SK-N-SH (cell line): Measurements from ENCODE around the gene MPV17. TPM values are rescaled to one million over a fixed set of nuclear protein-coding genes. Genes with fewer than 3 reads are reported as not detected.

Experiments used
- CTCF ChIA-PET: fragments of 300-600, 350-600 bp; formaldehyde crosslinking; extraction: SDS; loops from one replicate; lab custom pipeline; 2021; lab: Yijun Ruan, JAX
- POLR2A ChIA-PET: fragments of 350-600 bp; sonication (Branson Sonifier 250); formaldehyde crosslinking; extraction: SDS; loops from one replicate; lab custom pipeline; 2020; ENCODE audit warnings: antibody characterized with exemption, inconsistent platforms; lab: Yijun Ruan, JAX
- DNase-seq: peaks from one replicate; pipeline ENCODE4 v3.0.0; 2012
- H2AFZ ChIP-seq: fragments of 200-600 bp; sonication (generic); 2 replicates; pipeline ENCODE4 v1.8.1; 2016; ENCODE audit warnings: antibody characterized with exemption, mild to moderate bottlenecking, low read depth
- H3F3A ChIP-seq: fragments of 200-600 bp; sonication (generic); replicated peaks from 2 replicates; pipeline ENCODE3; 2016; ENCODE audit warnings: antibody characterized with exemption, mild to moderate bottlenecking; ENCODE audit not compliant: insufficient read depth
- H3K27ac ChIP-seq, 2 experiments: fragments of 200-500 bp in 1 of 2; fragments of 200-600 bp in 1 of 2; sonication (Bioruptor generic) in 1 of 2; sonication (generic), shearing (Covaris generic) in 1 of 2; 2 replicates each; pipeline versions ENCODE4 v1.5.1 to v1.6.1; 2014 to 2016; ENCODE audit warnings: low read depth in 2 of 2, inconsistent platforms in 1 of 2, low read length in 1 of 2, mild to moderate bottlenecking in 1 of 2, mixed read lengths in 1 of 2
- H3K27me3 ChIP-seq: fragments of 200-600 bp; sonication (generic), shearing (Covaris generic); 2 replicates; pipeline ENCODE4 v1.6.1; 2016; ENCODE audit warnings: mixed run types; ENCODE audit not compliant: insufficient read depth
- H3K36me3 ChIP-seq, 2 experiments: fragments of 200-500 bp in 1 of 2; fragments of 200-600 bp in 1 of 2; sonication (Bioruptor generic) in 1 of 2; sonication (generic) in 1 of 2; replicated peaks in 1 of 2; 2 replicates each; pipeline versions ENCODE3 to v1.5.1; 2014 to 2016; ENCODE audit warnings: low read length in 1 of 2, mild to moderate bottlenecking in 1 of 2; ENCODE audit not compliant: insufficient read depth in 2 of 2, control insufficient read depth in 1 of 2
- H3K4me1 ChIP-seq, 2 experiments: fragments of 200-500 bp in 1 of 2; fragments of 200-600 bp in 1 of 2; sonication (Bioruptor generic) in 1 of 2; sonication (generic), shearing (Covaris generic) in 1 of 2; 2 replicates each; pipeline versions ENCODE4 v1.5.1 to v1.6.1; 2014 to 2016; ENCODE audit warnings: low read depth in 1 of 2, low read length in 1 of 2, mixed run types in 1 of 2; ENCODE audit not compliant: insufficient read depth in 2 of 2, control insufficient read depth in 1 of 2
- H3K4me2 ChIP-seq: fragments of 200-600 bp; sonication (generic), shearing (Covaris generic); 2 replicates; pipeline ENCODE4 v1.6.1; 2017; ENCODE audit warnings: mixed run types
- H3K4me3 ChIP-seq, 2 experiments: fragments of 200-500 bp in 1 of 2; fragments of 200-600 bp in 1 of 2; sonication (Bioruptor generic) in 1 of 2; sonication (generic), shearing (Covaris generic) in 1 of 2; 2 replicates each; pipeline versions ENCODE4 v1.5.1 to v1.8.1; 2014 to 2016; ENCODE audit warnings: low read depth in 2 of 2, inconsistent platforms in 1 of 2, low read length in 1 of 2, mild to moderate bottlenecking in 1 of 2, mixed read lengths in 1 of 2, moderate library complexity in 1 of 2
- H3K79me2 ChIP-seq: fragments of 200-600 bp; sonication (generic); 2 replicates; pipeline ENCODE4 v1.8.1; 2017; ENCODE audit warnings: mild to moderate bottlenecking; ENCODE audit not compliant: insufficient read depth
- H3K9ac ChIP-seq: fragments of 200-600 bp; sonication (generic); 2 replicates; pipeline ENCODE4 v1.6.1; 2017; ENCODE audit warnings: mixed run types
- H3K9me2 ChIP-seq: fragments of 200-600 bp; sonication (generic); 2 replicates; pipeline ENCODE4 v1.6.1; 2017; ENCODE audit warnings: mixed run types
- H3K9me3 ChIP-seq: fragments of 200-600 bp; sonication (generic); 2 replicates; pipeline ENCODE4 v1.6.1; 2017; ENCODE audit warnings: mixed run types, mild to moderate bottlenecking, moderate library complexity
- H4K20me1 ChIP-seq: fragments of 200-600 bp; sonication (generic); 2 replicates; pipeline ENCODE4 v1.6.1; 2017; ENCODE audit warnings: mild to moderate bottlenecking, mixed run types; ENCODE audit not compliant: insufficient read depth
- CHD2 ChIP-seq: fragments of 150-350 bp; IDR thresholded peaks from 2 replicates; pipeline ENCODE4 v1.6.1; 2018; ENCODE audit warnings: low read length; ENCODE audit not compliant: partially characterized antibody
- ELF1 ChIP-seq: IDR thresholded peaks from 2 replicates; pipeline ENCODE4 v1.4.0; 2012
- EP300 ChIP-seq, 2 experiments: IDR thresholded peaks; 2 replicates each; pipeline versions ENCODE4 v1.4.0 to v1.6.1; 2012; ENCODE audit warnings: borderline replicate concordance in 1 of 2, low read depth in 1 of 2, low read length in 1 of 2
- FOSL2 ChIP-seq: IDR thresholded peaks from 2 replicates; pipeline ENCODE4 v1.4.0; 2012; ENCODE audit warnings: low read depth, mild to moderate bottlenecking, moderate library complexity, borderline replicate concordance
- NFIC ChIP-seq: IDR thresholded peaks from 2 replicates; pipeline ENCODE4 v1.4.0; 2012; ENCODE audit warnings: borderline replicate concordance
- PBX3 ChIP-seq: IDR thresholded peaks from 2 replicates; pipeline ENCODE4; 2012
- POLR2AphosphoS5 ChIP-seq: IDR thresholded peaks from 2 replicates; pipeline ENCODE4 v1.6.1; 2012; ENCODE audit warnings: low read depth, low read length
- RAD21 ChIP-seq: IDR thresholded peaks from 2 replicates; pipeline ENCODE4 v1.6.1; 2012; ENCODE audit warnings: mild to moderate bottlenecking, low read length
- SIN3A ChIP-seq: IDR thresholded peaks from 2 replicates; pipeline ENCODE4 v1.6.1; 2012; ENCODE audit warnings: low read depth, mild to moderate bottlenecking, low read length, moderate library complexity, borderline replicate concordance
- TAF1 ChIP-seq: IDR thresholded peaks from 2 replicates; pipeline ENCODE4 v1.6.1; 2012; ENCODE audit warnings: low read depth, mild to moderate bottlenecking, low read length, moderate library complexity, borderline replicate concordance
- TEAD4 ChIP-seq: IDR thresholded peaks from 2 replicates; pipeline ENCODE4 v1.4.0; 2012; ENCODE audit warnings: mild to moderate bottlenecking, borderline replicate concordance; ENCODE audit not compliant: insufficient read depth
- USF1 ChIP-seq: IDR thresholded peaks from 2 replicates; pipeline ENCODE4 v1.4.0; 2012; ENCODE audit warnings: low read depth, borderline replicate concordance
- YY1 ChIP-seq: IDR thresholded peaks from 2 replicates; pipeline ENCODE4 v1.4.0; 2012; ENCODE audit warnings: low read depth, mild to moderate bottlenecking
- ZBTB33 ChIP-seq: IDR thresholded peaks from 2 replicates; pipeline ENCODE4 v1.4.0; 2012; ENCODE audit warnings: low read depth, borderline replicate concordance
- WGBS: methylation state at CpG from one replicate; pipeline ENCODE4 v1.1.6; 2017; ENCODE audit warnings: low lambda C conversion rate; 5-methylcytosine and 5-hydroxymethylcytosine counted together
- polyA plus RNA-seq, 3 experiments: library from polyadenylated mRNA; depleted of rRNA; stranded (reverse); fragments of >200 nt; gene quantifications; 2 replicates each; pipeline ENCODE4 v1.2.3, GENCODE V29; 2012
- TF ChIP-seq, protein P1 (sequence below): IDR thresholded peaks from 2 replicates; pipeline ENCODE4 v1.6.1; 2012; ENCODE audit warnings: mild to moderate bottlenecking, low read depth, low read length, moderate library complexity
- TF ChIP-seq, protein P2 (sequence below): fragments of 150-350 bp; IDR thresholded peaks from 2 replicates; pipeline ENCODE4 v1.6.1; 2016; ENCODE audit warnings: mild to moderate bottlenecking, low read depth, low read length
- TF ChIP-seq, protein P3 (sequence below): fragments of 200-600 bp; sonication (generic); IDR thresholded peaks from 2 replicates; pipeline ENCODE4 v1.6.1; 2017; ENCODE audit warnings: antibody characterized with exemption, mild to moderate bottlenecking, moderate library complexity
- TF ChIP-seq, protein P4 (sequence below): fragments of 150-350 bp; IDR thresholded peaks from 2 replicates; pipeline ENCODE4 v1.6.1; 2017; ENCODE audit warnings: antibody characterized with exemption, low read length, low read depth, borderline replicate concordance

The MPV17 gene
- polyA plus RNA-seq, 1 of the 3 experiments (the other 2 are of a cell fraction), result 255 TPM

DNA sequence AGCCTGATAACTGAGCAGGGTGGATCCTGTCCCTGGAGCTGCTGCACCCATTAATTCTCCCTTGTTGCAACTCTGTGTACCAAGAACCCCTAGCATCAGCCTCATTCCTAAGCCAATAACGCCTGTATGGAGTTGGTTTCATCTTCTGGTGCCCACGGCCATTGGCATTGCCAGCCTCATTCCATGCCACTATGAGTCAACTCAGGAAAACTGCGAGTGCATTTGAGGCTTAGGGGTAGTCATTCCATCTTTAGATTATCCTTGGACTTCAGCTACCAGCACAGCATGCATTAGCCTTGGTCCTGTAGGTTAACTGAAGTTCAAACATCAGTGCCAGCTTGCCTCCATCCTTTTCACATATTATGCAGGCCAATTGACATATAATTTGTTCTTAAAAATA lies 42.1 kb downstream of the MPV17 start:
- Histone ChIP-seq H3K9me3 (no peaks in the 10 kb centered on the region), H3K36me3 (no peaks in the 10 kb centered on the region), H3K4me3 (no peak overlapping the region), H3K4me2 (no peak overlapping the region), H3F3A (no peaks in the 10 kb centered on the region), H4K20me1 (no peaks in the 10 kb centered on the region), H3K9me2 (no peaks in the 10 kb centered on the region), H3K27me3 (peaks cover 14% of the 10 kb centered on the region; the same call in 1 of the 2 replicates), H3K9ac (no peak overlapping the region), H3K79me2 (no peaks in the 10 kb centered on the region), H3K4me1 (peaks cover 0 to 23% of the 10 kb centered on the region in 2 experiments; a peak in 3 of 4 replicates), H3K27ac (no peak overlapping the region), H2AFZ (no peak overlapping the region)
- ChIA-PET POLR2A (interaction anchor here (2.0 kb wide), 1 partner anchor 16 kb away, joined by 7 read pairs; no protein-coding TSS in a partner anchor), CTCF (interaction anchor here (1.0 to 18.0 kb wide), 34 partner anchors 13 to 319 kb away, joined by 3 to 392 read pairs (median 12); partner anchors contain the start of genes ATRAID, CAD, CGREF1 and KHK)
- no peak for TF ChIP-seq YY1
- TF ChIP-seq FOSL2, result no peak
- no peak for TF ChIP-seq USF1
- TF ChIP-seq, protein P1, sequence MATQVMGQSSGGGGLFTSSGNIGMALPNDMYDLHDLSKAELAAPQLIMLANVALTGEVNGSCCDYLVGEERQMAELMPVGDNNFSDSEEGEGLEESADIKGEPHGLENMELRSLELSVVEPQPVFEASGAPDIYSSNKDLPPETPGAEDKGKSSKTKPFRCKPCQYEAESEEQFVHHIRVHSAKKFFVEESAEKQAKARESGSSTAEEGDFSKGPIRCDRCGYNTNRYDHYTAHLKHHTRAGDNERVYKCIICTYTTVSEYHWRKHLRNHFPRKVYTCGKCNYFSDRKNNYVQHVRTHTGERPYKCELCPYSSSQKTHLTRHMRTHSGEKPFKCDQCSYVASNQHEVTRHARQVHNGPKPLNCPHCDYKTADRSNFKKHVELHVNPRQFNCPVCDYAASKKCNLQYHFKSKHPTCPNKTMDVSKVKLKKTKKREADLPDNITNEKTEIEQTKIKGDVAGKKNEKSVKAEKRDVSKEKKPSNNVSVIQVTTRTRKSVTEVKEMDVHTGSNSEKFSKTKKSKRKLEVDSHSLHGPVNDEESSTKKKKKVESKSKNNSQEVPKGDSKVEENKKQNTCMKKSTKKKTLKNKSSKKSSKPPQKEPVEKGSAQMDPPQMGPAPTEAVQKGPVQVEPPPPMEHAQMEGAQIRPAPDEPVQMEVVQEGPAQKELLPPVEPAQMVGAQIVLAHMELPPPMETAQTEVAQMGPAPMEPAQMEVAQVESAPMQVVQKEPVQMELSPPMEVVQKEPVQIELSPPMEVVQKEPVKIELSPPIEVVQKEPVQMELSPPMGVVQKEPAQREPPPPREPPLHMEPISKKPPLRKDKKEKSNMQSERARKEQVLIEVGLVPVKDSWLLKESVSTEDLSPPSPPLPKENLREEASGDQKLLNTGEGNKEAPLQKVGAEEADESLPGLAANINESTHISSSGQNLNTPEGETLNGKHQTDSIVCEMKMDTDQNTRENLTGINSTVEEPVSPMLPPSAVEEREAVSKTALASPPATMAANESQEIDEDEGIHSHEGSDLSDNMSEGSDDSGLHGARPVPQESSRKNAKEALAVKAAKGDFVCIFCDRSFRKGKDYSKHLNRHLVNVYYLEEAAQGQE, result no peak
- TF ChIP-seq SIN3A, result no peak
- TF ChIP-seq ZBTB33, result no peak
- TF ChIP-seq, protein P2, sequence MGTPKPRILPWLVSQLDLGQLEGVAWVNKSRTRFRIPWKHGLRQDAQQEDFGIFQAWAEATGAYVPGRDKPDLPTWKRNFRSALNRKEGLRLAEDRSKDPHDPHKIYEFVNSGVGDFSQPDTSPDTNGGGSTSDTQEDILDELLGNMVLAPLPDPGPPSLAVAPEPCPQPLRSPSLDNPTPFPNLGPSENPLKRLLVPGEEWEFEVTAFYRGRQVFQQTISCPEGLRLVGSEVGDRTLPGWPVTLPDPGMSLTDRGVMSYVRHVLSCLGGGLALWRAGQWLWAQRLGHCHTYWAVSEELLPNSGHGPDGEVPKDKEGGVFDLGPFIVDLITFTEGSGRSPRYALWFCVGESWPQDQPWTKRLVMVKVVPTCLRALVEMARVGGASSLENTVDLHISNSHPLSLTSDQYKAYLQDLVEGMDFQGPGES, result no peak
- TF ChIP-seq PBX3, result no peak
- no peak for TF ChIP-seq NFIC
- TF ChIP-seq TEAD4, result no peak
- TF ChIP-seq, protein P3, sequence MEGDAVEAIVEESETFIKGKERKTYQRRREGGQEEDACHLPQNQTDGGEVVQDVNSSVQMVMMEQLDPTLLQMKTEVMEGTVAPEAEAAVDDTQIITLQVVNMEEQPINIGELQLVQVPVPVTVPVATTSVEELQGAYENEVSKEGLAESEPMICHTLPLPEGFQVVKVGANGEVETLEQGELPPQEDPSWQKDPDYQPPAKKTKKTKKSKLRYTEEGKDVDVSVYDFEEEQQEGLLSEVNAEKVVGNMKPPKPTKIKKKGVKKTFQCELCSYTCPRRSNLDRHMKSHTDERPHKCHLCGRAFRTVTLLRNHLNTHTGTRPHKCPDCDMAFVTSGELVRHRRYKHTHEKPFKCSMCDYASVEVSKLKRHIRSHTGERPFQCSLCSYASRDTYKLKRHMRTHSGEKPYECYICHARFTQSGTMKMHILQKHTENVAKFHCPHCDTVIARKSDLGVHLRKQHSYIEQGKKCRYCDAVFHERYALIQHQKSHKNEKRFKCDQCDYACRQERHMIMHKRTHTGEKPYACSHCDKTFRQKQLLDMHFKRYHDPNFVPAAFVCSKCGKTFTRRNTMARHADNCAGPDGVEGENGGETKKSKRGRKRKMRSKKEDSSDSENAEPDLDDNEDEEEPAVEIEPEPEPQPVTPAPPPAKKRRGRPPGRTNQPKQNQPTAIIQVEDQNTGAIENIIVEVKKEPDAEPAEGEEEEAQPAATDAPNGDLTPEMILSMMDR, result no peak
- TF ChIP-seq POLR2AphosphoS5, result no peak
- no peak for TF ChIP-seq RAD21
- no peak for TF ChIP-seq ELF1
- TF ChIP-seq EP300 (IDR thresholded peaks at IDR 0.05; ENCODE audit: borderline replicate concordance in 1 of 2, low read depth in 1 of 2, low read length in 1 of 2), result no peak
- TF ChIP-seq, protein P4, sequence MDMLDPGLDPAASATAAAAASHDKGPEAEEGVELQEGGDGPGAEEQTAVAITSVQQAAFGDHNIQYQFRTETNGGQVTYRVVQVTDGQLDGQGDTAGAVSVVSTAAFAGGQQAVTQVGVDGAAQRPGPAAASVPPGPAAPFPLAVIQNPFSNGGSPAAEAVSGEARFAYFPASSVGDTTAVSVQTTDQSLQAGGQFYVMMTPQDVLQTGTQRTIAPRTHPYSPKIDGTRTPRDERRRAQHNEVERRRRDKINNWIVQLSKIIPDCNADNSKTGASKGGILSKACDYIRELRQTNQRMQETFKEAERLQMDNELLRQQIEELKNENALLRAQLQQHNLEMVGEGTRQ, result no peak
- no peak for TF ChIP-seq TAF1
- no peak for TF ChIP-seq CHD2
- DNase-seq, result no peak
- WGBS, result 69% methylated on average over 3 of the region's 3 CpGs
